GM18520 (cell line): ENCODE results near the gene MADCAM1.
A peak's percentile ranks its signal among the peaks of the same experiment; 100 is the strongest.

Source experiments
- ATAC-seq: cut with Tn5 transposase; IDR thresholded peaks from one replicate; pipeline ENCODE4 v1.9.1; 2021; ENCODE audit not compliant: unreplicated experiment

MADCAM1 gene

GRCh38 chr19:507286-508203 lies 11.3 kb downstream of the MADCAM1 start, which contains the start of gene TPGS1:
TSS of gene TPGS1 (plus strand) at chr19:507497. CDS start at chr19:507507, 10 bp downstream.
- ATAC-seq, result peak; percentile 33

DNA sequence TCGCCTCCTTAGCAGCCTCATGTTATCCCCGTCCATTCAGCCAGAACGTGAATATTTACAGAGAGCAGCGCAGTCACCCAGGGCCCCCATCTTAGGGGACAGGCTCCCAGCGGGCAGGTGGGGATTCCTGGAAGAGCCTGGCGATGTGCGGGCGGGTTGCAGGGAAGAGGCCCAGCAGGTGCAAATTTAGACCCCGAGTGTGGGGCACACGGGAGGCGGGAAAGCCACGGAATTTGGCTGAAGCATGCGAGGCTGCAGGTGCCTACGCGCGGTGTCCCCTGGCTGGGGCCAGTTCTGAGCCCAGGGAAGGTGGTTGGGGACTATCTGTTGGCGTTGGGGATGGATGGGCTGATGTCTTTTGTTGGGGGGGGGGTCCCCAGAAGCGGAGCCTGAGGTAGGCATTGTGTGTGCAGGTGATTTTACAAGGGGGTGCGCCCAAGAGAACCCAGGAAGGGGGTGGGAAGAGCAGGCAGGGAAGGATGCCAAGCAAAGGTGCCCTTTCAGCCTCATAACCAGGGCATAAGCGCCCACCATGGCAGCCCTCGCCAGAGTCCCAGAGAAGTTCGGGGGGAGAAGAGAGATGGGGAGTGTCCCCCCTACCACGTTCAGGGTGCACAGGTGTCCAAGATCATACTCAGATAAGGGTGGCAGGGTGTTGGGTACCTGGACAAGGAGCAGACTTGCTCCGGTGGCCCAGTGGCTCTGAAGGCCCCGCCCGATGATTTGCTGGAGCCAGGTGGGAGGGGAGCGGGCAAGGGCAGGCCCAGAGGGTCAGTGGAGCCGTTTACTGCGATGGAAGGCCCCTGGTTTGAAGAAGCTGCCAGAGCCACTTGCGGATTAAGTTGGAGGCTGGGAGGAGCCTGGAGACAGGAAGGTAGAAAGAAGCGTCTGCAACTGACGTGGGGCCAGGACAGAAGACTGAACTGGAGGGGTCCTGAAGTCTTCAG lies 12.2 kb downstream of the MADCAM1 start:
- ATAC-seq, result no peak

GRCh38 chr19:510606-511100 lies 14.4 kb downstream of the MADCAM1 start:
- ATAC-seq, result no peak

- no peak for ATAC-seq
Measured at GRCh38 chr19:511101-511851, 15.0 kb downstream of the MADCAM1 start.

DNA sequence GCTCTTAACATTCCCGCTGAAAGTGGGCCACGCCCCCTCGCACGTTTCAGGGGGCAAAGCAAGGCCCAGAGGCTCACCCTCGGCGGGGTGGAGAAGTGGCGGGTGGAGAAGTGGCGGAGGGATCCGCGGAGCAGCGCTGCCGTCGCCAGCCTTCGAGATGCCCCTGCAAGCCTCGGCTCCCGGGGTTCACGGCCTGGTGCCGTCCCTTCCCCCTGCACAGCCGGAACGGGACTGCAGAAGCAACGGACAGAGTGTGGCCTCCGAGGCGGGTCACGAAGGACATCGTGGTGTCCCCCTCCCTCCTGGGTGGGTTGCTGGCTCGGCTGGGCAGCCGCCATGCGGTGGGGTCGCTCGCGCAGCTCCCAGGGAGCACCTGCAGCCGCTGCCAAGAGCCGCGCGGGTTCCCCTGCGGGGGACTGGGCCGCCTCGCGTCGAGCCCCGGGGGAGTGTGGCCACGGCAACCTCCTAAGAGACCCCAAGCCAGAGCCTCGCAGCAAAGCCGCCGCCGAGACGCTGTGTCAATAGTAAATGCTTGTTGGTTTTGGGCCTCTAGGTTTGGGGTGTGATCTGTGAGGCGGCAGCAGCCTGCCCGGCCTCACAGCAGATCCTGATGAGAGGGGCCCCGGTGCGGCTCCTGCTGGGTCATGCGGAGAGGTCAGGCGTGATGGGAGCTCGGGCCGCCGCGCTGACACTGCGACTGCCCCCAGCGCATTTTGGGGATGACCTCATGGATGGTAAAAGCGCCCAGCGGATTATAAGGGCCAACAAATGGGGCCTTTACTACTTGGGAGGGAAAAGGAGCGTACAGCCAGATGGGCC lies 16.5 kb downstream of the MADCAM1 start:
- ATAC-seq, result no peak

DNA sequence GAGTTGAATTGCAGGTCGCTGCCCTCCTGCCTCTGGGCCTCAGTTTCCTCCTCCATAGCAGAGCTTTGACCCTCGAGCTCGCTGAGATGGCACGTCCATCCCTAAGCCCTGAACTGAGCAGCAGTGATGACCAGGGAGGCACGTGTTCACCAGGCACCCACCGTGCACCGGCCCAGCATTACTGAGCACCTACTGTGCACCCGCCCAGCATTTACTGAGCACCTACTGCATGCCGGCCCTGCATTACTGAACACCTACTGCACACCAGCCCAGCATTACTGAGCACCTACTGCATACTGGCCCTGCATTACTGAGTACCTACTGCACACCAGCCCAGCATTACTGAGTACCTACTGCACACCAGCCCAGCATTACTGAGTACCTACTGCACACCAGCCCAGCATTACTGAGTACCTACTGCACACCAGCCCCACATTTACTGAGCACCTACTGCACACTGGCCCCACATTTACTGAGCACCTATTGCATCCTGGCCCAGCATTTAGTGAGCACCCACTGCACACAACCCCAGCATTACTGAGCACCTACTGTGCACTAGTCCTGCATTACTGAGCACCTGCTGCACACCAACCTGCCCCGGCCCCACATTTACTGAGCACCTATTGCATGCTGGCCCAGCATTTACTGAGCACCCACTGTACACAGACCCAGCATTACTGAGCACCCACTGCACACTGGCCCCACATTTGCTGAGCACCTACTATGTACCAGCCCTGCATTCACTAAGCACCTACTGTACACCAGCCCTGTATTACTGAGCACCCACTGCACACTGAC lies 17.3 kb downstream of the MADCAM1 start:
- no peak for ATAC-seq

- ATAC-seq, result no peak
Measured at GRCh38 chr19:514166-514663, 17.9 kb downstream of the MADCAM1 start.

- no peak for ATAC-seq
Measured at GRCh38 chr19:517721-518597, 21.7 kb downstream of the MADCAM1 start.

- ATAC-seq, result no peak
Measured at GRCh38 chr19:518598-519231, 22.4 kb downstream of the MADCAM1 start.

- ATAC-seq, result no peak
Measured at GRCh38 chr19:519449-519865, 23.2 kb downstream of the MADCAM1 start.

- ATAC-seq, result no peak
Measured at GRCh38 chr19:522726-523125, 26.4 kb downstream of the MADCAM1 start.

GRCh38 chr19:524062-524674 lies 27.9 kb downstream of the MADCAM1 start:
- ATAC-seq, result no peak

GRCh38 chr19:525029-525428 lies 28.7 kb downstream of the MADCAM1 start:
- ATAC-seq, result no peak

DNA sequence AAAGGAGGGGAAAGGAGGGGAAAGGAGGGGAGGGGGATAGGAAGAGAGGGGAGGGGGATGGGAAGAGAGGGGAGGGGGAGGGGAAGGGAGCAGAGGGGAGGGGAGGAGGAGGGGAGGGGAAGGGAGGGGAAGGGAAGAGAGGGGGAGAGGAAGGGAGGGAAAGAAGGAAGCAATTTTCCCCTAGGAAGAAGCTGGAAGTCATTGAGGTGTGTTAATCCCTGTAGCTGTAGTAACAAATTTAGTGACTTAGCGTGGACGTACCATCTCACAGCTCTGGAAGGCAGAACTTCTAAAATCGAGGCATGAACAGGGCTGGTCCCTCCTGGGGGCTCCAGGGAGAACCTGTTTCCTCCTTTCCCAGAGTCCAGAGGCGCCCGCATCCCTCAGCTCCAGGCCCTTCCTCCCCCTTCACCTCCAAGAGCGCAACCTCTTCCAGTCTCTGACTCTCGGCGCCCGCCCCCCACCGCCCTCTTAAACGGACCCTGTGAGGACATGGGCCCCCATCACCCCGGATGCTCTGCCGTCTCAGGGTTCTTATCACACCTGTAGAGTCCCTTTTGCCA lies 29.7 kb downstream of the MADCAM1 start:
- no peak for ATAC-seq

- no peak for ATAC-seq
Measured at GRCh38 chr19:530134-531008, 34.1 kb downstream of the MADCAM1 start.
